Cardiac muscle cell (in vitro differentiated cells and primary cell): ENCODE data around the gene PRPH. TPM values are rescaled to one million over a fixed set of nuclear protein-coding genes. Genes with fewer than 3 reads are reported as not detected.
A peak's percentile ranks its signal among the peaks of the same experiment; 100 is the strongest.

Experiments
- DNase-seq, 2 donors: peaks; one replicate each; pipeline versions ENCODE4 v3.0.0 to v3.0.0-alpha.2; 2010 to 2017; ENCODE audit warnings: low read depth in 1 of 2, low spot score in 1 of 2
- H3K27ac ChIP-seq: fragments of 200-600 bp; sonication (generic); 2 replicates; pipeline ENCODE4 v1.5.1; 2016
- H3K27me3 ChIP-seq: fragments of 200-600 bp; sonication (generic); 2 replicates; pipeline ENCODE4 v1.6.0; 2016; ENCODE audit warnings: control low read depth
- H3K36me3 ChIP-seq: fragments of 200-600 bp; sonication (generic); 2 replicates; pipeline ENCODE4 v1.5.1; 2016; ENCODE audit warnings: control low read depth
- H3K4me1 ChIP-seq: fragments of 200-600 bp; sonication (generic); 2 replicates; pipeline ENCODE4 v1.8.1; 2017; ENCODE audit warnings: low read depth, mild to moderate bottlenecking, mixed run types
- H3K4me3 ChIP-seq: fragments of 200-600 bp; sonication (generic); 2 replicates; pipeline ENCODE4 v1.5.1; 2016; ENCODE audit warnings: mild to moderate bottlenecking
- H3K9me3 ChIP-seq: fragments of 200-600 bp; sonication (generic); 2 replicates; pipeline ENCODE4 v1.5.1; 2017; ENCODE audit warnings: low read depth, mild to moderate bottlenecking, control low read depth
- polyA plus RNA-seq: library from polyadenylated mRNA; unstranded; fragments of >200 nt; fragmentation: Nextera tagmentation; extraction: Ambion mirVana; gene quantifications from 2 replicates; pipeline ENCODE4 v1.2.1, GENCODE V29; 2016
- total RNA-seq: library from RNA; depleted of rRNA; stranded (reverse); fragments of >200 nt; gene quantifications from 2 replicates; pipeline ENCODE4 v1.2.3, GENCODE V29; 2016
- TF ChIP-seq, protein P1 (sequence below): IDR thresholded peaks from 2 replicates; pipeline ENCODE4 v1.5.1; 2012; ENCODE audit warnings: low read depth, mild to moderate bottlenecking, low read length

The PRPH gene
- total and polyA plus RNA-seq, 2 experiments from 2014 or later: 1.1 to 4.0 TPM

GRCh38 chr12:49283541-49284429, 11.2 kb upstream of the PRPH start:
- Histone ChIP-seq H3K27ac (no peak overlapping the region), H3K4me3 (no peak overlapping the region), H3K27me3 (peaks cover 16% of the 10 kb centered on the region), H3K4me1 (no peaks in the 10 kb centered on the region), H3K9me3 (no peaks in the 10 kb centered on the region), H3K36me3 (no peaks in the 10 kb centered on the region)
- no peak for DNase-seq
- TF ChIP-seq, protein P1, sequence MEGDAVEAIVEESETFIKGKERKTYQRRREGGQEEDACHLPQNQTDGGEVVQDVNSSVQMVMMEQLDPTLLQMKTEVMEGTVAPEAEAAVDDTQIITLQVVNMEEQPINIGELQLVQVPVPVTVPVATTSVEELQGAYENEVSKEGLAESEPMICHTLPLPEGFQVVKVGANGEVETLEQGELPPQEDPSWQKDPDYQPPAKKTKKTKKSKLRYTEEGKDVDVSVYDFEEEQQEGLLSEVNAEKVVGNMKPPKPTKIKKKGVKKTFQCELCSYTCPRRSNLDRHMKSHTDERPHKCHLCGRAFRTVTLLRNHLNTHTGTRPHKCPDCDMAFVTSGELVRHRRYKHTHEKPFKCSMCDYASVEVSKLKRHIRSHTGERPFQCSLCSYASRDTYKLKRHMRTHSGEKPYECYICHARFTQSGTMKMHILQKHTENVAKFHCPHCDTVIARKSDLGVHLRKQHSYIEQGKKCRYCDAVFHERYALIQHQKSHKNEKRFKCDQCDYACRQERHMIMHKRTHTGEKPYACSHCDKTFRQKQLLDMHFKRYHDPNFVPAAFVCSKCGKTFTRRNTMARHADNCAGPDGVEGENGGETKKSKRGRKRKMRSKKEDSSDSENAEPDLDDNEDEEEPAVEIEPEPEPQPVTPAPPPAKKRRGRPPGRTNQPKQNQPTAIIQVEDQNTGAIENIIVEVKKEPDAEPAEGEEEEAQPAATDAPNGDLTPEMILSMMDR: no peak

- TF ChIP-seq, protein P1: no peak
- Histone ChIP-seq H3K27me3 (peaks cover 21% of the 10 kb centered on the region), H3K36me3 (no peaks in the 10 kb centered on the region), H3K27ac (no peak overlapping the region), H3K4me3 (no peak overlapping the region), H3K9me3 (no peaks in the 10 kb centered on the region), H3K4me1 (no peaks in the 10 kb centered on the region)
- DNase-seq: no peak
These were observed 10.3 kb upstream of the PRPH start for GRCh38 chr12:49284672-49285071.

DNA sequence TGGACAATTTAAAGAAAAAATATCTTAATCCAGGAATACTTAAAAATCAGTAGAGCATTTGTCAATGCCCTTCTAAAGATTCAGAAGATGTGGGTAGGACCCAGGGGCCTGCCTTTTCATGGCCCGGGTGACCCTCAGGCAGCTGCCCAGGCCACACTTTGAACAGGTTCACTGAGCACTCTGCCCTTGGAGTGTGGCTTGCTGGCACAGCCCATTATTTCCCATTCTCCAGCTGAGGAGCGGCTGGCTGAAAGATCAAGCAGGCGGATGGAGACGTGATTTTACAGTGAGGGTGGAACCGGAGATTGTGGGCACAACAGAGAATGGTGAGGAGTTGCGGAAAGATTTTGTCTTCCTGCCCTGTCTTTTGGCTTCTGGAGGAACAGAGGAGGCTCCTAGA, 7.1 kb upstream of the PRPH start:
- Histone ChIP-seq H3K4me1 (no peaks in the 10 kb centered on the region), H3K36me3 (no peaks in the 10 kb centered on the region), H3K9me3 (no peaks in the 10 kb centered on the region), H3K27ac (no peak overlapping the region), H3K4me3 (no peak overlapping the region), H3K27me3 (peaks cover 43% of the 10 kb centered on the region)
- DNase-seq: no peak
- TF ChIP-seq, protein P1: no peak

DNA sequence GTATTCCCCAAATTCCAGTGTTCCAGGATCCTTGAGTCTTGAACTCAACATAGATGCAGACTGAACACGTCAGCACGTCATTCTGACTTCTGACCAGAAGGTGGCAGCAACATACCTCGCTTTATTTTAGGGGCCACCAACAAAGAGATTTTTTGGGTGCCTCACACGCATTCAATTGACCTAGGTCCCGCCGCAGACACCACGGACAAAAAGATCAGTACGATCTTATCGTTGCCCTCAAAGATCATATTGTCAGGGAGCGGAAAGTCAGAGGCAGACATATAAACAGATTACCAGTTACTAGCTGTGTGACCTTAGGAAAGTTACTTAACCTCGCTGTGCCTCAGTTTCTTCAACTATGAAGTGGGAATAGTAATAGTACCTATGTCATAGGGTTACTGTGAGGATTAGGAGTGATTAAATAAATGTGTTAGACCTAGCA, 6.5 kb upstream of the PRPH start:
- TF ChIP-seq, protein P1: peak; percentile 83
- no peak overlapping the region for H3K27ac ChIP-seq
- H3K36me3 ChIP-seq: no peaks in the 10 kb centered on the region
- H3K27me3 ChIP-seq: peaks cover 48% of the 10 kb centered on the region
- H3K4me1 ChIP-seq: no peaks in the 10 kb centered on the region
- H3K4me3 ChIP-seq: no peak overlapping the region
- no peaks in the 10 kb centered on the region for H3K9me3 ChIP-seq
- peak; percentile 62 to 67 for DNase-seq

GRCh38 chr12:49288922-49289555, 5.9 kb upstream of the PRPH start:
- Histone ChIP-seq H3K4me1 (no peaks in the 10 kb centered on the region), H3K36me3 (no peaks in the 10 kb centered on the region), H3K27ac (no peak overlapping the region), H3K9me3 (no peaks in the 10 kb centered on the region), H3K4me3 (no peak overlapping the region), H3K27me3 (peaks cover 54% of the 10 kb centered on the region)
- DNase-seq: no peak
- TF ChIP-seq, protein P1: no peak
